Karpas-422 (cell line): Measurements from ENCODE around the gene CHAD. TPM values are rescaled to one million over a fixed set of nuclear protein-coding genes. Genes with fewer than 3 reads are reported as not detected.
"Not testable (repeated sequence)": the region's sequence is repeated elsewhere in the genome, so short reads cannot be mapped to it uniquely, and the experiment has no call there.

ENCODE experiments used
- DNase-seq: peaks from one replicate; pipeline ENCODE4 v3.0.0-alpha.2; 2015
- H2AFZ ChIP-seq: fragments of 200-600 bp; sonication (generic); 2 replicates; pipeline ENCODE4 v1.6.1; 2014; ENCODE audit warnings: antibody characterized with exemption, low read length, mixed read lengths
- H3K27ac ChIP-seq: fragments of 200-600 bp; sonication (generic); 2 replicates; pipeline ENCODE4 v1.5.1; 2014; ENCODE audit warnings: mild to moderate bottlenecking, low read length, moderate library complexity
- H3K27me3 ChIP-seq: fragments of 200-600 bp; sonication (generic); 2 replicates; pipeline ENCODE4 v1.6.1; 2014; ENCODE audit warnings: low read length, mixed read lengths
- H3K36me3 ChIP-seq: fragments of 200-600 bp; sonication (generic); 2 replicates; pipeline ENCODE4 v1.6.1; 2014; ENCODE audit warnings: low read length, mixed read lengths; ENCODE audit not compliant: insufficient read depth
- H3K4me1 ChIP-seq: fragments of 200-600 bp; sonication (generic); 2 replicates; pipeline ENCODE4 v1.6.1; 2014; ENCODE audit warnings: mild to moderate bottlenecking, low read length, mixed read lengths
- H3K4me2 ChIP-seq: fragments of 200-600 bp; sonication (generic); 2 replicates; pipeline ENCODE4 v1.6.1; 2014; ENCODE audit warnings: low read length, low read depth, mild to moderate bottlenecking; ENCODE audit not compliant: poor library complexity, severe bottlenecking
- H3K4me3 ChIP-seq: fragments of 200-600 bp; sonication (generic); 2 replicates; pipeline ENCODE4 v1.5.1; 2014; ENCODE audit warnings: mild to moderate bottlenecking, antibody characterized with exemption, low read length, mixed read lengths
- H3K79me2 ChIP-seq: fragments of 200-600 bp; sonication (generic); 2 replicates; pipeline ENCODE4 v1.6.1; 2014; ENCODE audit warnings: mild to moderate bottlenecking, low read length, mixed read lengths
- H3K9ac ChIP-seq: fragments of 200-600 bp; sonication (generic); 2 replicates; pipeline ENCODE4 v1.6.0; 2014; ENCODE audit warnings: low read length
- H3K9me2 ChIP-seq: fragments of 200-600 bp; sonication (generic), shearing (Covaris generic); replicated peaks from 2 replicates; pipeline ENCODE4 v1.6.0; 2014; ENCODE audit warnings: mild to moderate bottlenecking, low read length, moderate library complexity; ENCODE audit not compliant: insufficient read depth
- H3K9me3 ChIP-seq: fragments of 300-700, 200-600 bp; sonication (generic); 2 replicates; pipeline ENCODE4 v1.6.1; 2014; ENCODE audit warnings: low read length, mixed read lengths
- H4K20me1 ChIP-seq: fragments of 200-600 bp; sonication (generic); 2 replicates; pipeline ENCODE4 v1.6.1; 2014; ENCODE audit warnings: mild to moderate bottlenecking, antibody characterized with exemption, low read length, low read depth; ENCODE audit not compliant: insufficient read depth
- total RNA-seq: library from RNA; depleted of rRNA; stranded (reverse); fragments of >200 nt; shearing (Covaris generic); gene quantifications from 2 replicates; pipeline ENCODE4 v1.2.3, GENCODE V29; 2014; ENCODE audit warnings: low replicate concordance

Gene CHAD
- total RNA-seq, 1 experiment from 2014 or later: not detected

DNA sequence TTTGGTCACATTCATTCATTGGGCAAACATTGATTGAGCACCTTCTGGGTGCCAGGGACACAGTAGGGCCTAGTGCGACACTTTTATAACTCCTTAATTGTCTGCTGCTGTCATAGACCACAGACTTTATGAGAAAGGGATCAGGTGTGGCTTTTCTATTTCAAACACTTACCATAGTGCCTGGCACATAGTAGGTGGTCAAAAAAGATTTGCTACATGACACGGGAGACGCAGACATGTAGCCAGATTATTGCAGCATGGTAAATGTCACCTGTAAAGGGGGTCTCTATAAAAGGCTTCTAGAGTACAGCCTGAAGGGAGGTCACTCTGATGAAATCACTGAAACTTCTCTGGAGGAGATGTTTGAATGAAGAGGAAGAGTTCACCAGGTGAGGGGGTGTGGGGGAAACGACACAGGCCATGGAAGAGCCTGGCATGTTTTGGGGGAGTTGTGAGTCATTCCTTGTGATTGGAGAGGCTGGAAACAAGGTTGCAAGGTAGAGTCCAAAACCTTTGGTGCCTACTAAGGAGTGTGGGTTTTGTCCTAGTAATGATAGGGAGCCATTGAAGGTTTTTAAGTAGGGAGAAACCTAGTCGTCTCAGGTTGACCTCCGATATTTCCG lies 11.6 kb upstream of the CHAD start:
- peaks cover 10% of the 10 kb centered on the region; the same call in 1 of the 2 replicates for H3K36me3 ChIP-seq
- H3K4me1 ChIP-seq: peaks cover 40% of the 10 kb centered on the region
- no peaks in the 10 kb centered on the region for H3K27me3 ChIP-seq
- H3K9me3 ChIP-seq: no peaks in the 10 kb centered on the region
- DNase-seq: no peak
- H4K20me1 ChIP-seq: no peaks in the 10 kb centered on the region
- H3K9ac ChIP-seq: peak overlapping the region; percentile 83
- peak overlapping the region; percentile 33; the same call in 1 of the 2 replicates for H3K27ac ChIP-seq
- no peaks in the 10 kb centered on the region for H3K9me2 ChIP-seq
- peak overlapping the region; percentile 84 for H3K4me3 ChIP-seq
- peaks cover 20% of the 10 kb centered on the region for H3K79me2 ChIP-seq
- no peak overlapping the region for H2AFZ ChIP-seq
- H3K4me2 ChIP-seq: peak overlapping the region; percentile 87

DNA sequence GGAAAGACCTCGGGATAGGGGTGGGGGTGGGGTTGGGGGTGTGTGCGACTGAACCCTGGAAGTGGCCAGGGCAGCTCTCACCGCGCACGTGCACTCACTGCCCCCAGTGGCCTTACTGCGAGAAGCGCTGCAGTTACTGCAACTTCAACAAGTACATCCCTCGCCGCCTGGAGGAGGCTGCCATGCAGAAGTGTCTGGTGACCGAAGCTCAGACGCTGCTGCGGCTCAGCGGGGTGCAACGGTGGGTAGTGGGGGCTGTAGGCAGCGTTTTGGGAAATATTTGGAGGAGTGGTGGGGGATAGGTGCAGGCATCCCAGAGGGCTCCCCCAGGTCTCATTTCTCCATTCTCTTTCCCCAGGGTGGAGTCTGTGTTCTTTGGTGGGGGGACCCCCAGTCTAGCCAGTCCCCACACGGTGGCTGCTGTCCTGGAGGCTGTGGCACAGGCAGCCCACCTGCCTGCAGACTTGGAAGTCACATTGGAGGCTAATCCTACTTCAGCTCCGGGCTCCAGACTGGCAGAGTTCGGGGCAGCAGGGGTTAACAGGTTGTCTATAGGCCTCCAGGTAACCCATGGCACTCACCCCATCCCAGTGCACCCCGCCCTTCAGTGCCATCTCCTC lies 11.0 kb upstream of the CHAD start:
- peak overlapping the region; percentile 84 for H3K4me3 ChIP-seq
- H2AFZ ChIP-seq: peak overlapping the region; percentile 75
- H3K9me2 ChIP-seq: no peaks in the 10 kb centered on the region
- H3K4me1 ChIP-seq: peaks cover 40% of the 10 kb centered on the region
- peak; percentile 92 for DNase-seq
- H3K4me2 ChIP-seq: peak overlapping the region; percentile 87
- H3K9me3 ChIP-seq: no peaks in the 10 kb centered on the region
- H4K20me1 ChIP-seq: no peaks in the 10 kb centered on the region
- peak overlapping the region; percentile 77 for H3K27ac ChIP-seq
- 0 out of 2 replicates have a peak, but pooled peaks cover 7% of the 10 kb centered on the region for H3K36me3 ChIP-seq
- peak overlapping the region; percentile 83 for H3K9ac ChIP-seq
- peaks cover 20% of the 10 kb centered on the region for H3K79me2 ChIP-seq
- H3K27me3 ChIP-seq: no peaks in the 10 kb centered on the region

DNA sequence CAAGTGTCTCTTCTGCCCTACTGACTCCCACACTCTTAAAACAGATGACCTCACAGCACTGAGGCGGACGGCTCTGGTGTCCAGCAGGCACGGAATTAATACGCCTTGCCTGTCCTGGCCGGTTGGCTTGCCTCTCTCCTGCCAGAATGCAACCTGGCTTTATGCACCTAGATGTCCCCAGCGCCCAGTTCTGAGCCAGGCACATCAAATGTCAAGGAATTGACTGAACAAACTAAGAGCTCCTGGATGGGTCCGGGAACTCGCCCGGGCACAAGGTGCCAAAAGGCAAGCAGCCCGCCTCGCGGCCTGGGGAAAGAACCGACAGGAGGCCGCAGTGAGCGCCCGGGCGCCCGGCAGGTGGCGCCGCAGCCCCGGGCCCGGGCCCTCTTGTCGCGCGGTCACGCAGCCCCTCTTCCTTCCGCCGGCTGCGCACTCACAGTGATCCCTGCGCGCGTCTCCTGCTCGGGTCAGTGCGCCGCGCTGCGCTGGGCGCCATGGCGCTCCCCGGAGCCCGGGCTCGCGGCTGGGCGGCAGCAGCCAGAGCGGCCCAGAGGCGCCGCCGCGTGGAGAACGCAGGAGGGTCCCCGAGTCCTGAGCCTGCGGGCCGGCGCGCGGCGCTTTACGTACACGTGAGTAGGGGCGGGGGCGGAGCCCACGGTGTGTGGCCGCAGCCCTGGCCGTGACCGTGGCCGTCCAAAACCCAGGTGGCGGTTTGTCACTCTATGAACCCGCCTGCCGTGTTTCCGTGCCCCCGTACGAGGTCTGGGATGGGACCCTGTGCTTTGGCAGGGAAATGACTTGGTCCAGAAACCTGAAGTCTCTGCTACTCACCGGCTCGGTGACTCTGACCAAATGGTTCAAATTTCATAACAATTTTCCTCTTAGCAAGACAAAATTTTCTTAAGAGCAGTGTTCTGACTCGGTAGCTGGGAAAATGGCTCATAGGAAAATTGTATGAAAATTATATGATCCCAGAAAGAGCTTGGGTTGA lies 10.0 kb upstream of the CHAD start, which contains the start of gene RSAD1:
Gene RSAD1 (plus strand): TSS at position 470 of the 991 bp plus-strand sequence. CDS start 25 bp downstream, at position 495.
- H3K9me3 ChIP-seq: no peaks in the 10 kb centered on the region

DNA sequence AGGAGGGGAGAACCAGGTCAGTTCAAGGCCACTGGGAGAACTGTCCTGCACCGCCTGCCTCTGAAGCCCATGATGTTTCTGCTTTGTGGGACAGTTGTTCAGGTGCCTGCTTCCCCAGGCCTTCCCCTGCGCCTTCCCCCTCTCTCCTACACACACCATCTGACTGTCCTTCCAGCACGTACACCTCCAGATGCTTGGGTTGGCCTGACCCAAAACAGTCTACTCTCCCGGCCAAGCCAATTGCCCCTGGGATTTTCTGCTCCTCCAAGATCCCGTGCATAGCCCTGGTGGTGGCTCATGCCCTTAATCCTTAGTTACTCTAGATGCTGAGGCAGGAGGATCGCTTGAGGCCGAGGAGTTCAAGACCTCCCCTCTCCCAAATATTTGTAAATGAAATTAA lies 9.3 kb upstream of the CHAD start:
- Histone ChIP-seq H4K20me1 (no peaks in the 10 kb centered on the region), H3K4me1 (peaks cover 40% of the 10 kb centered on the region), H3K9ac (peak overlapping the region; percentile 83)

More for the DNA sequence above, 10.0 kb upstream of the CHAD start, which contains the start of gene RSAD1:
- Histone ChIP-seq H3K9me2 (no peaks in the 10 kb centered on the region), H3K9ac (peak within 1 kb of the TSS; percentile 83), H3K36me3 (peaks cover 9% of the 10 kb centered on the region; the same call in 1 of the 2 replicates), H2AFZ (peak within 1 kb of the TSS; percentile 78), H3K4me2 (peak within 1 kb of the TSS; percentile 87), H3K79me2 (peaks cover 20% of the 10 kb centered on the region), H3K4me1 (peaks cover 40% of the 10 kb centered on the region), H3K4me3 (peak within 1 kb of the TSS; percentile 84), H3K27ac (peak within 1 kb of the TSS; percentile 77), H4K20me1 (no peaks in the 10 kb centered on the region), H3K27me3 (no peaks in the 10 kb centered on the region)
- DNase-seq: peak; percentile 96

DNA sequence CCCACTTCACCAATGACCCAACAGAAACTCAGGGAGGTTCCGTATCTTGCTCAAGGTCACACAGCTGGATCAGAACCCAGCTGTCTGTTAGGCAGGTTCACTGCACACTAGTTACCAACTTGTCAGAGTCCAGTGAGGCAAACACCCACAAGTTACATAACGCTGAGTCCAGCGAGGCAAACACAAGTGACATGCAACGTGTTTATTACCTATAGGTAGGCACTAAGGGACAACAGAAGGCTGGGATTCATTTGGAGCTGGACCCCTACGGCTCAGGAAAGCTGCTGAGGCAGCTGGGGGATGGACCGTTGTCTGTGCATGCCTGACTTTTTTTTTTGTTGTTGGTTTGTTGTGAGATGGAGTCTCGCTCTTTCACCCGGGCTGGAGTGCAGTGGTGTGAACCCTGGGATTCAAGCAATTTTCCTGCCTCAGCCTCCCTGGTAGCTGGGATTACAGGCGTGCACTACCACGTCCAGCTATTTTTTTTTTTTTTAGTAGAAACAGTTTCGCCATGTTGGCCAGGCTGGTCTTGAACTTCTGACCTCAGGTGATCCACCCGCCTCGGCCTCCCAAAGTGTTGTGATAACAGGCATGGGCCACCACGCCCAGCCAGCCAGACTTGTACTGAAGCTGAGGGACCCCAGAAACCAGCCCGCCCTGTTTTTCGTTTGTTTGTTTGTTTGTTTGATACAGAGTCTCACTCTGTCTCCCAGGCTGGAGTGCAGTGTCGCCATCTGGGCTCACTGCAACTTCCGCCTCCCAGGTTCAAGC lies 8.1 kb upstream of the CHAD start:
- no peaks in the 10 kb centered on the region for H3K9me2 ChIP-seq
- no peak for DNase-seq
- H3K9me3 ChIP-seq: no peaks in the 10 kb centered on the region
- H3K4me2 ChIP-seq: no peak overlapping the region
- peaks cover 16% of the 10 kb centered on the region for H3K79me2 ChIP-seq
- H4K20me1 ChIP-seq: no peaks in the 10 kb centered on the region
- H2AFZ ChIP-seq: no peak overlapping the region
- peaks cover 33% of the 10 kb centered on the region for H3K4me1 ChIP-seq
- no peak overlapping the region for H3K27ac ChIP-seq
- no peak overlapping the region for H3K9ac ChIP-seq
- peaks cover 3% of the 10 kb centered on the region; the same call in 1 of the 2 replicates for H3K36me3 ChIP-seq
- H3K27me3 ChIP-seq: no peaks in the 10 kb centered on the region
- H3K4me3 ChIP-seq: no peak overlapping the region

More for the DNA sequence above, 9.3 kb upstream of the CHAD start:
- peak overlapping the region; percentile 65 for H3K27ac ChIP-seq
- H3K4me3 ChIP-seq: peak overlapping the region; percentile 84
- H3K27me3 ChIP-seq: no peaks in the 10 kb centered on the region
- no peaks in the 10 kb centered on the region for H3K9me3 ChIP-seq
- H3K79me2 ChIP-seq: peaks cover 20% of the 10 kb centered on the region
- H3K36me3 ChIP-seq: peaks cover 6% of the 10 kb centered on the region; the same call in 1 of the 2 replicates
- peak overlapping the region; percentile 78 for H2AFZ ChIP-seq
- peak overlapping the region; percentile 87 for H3K4me2 ChIP-seq
- H3K9me2 ChIP-seq: no peaks in the 10 kb centered on the region
- peak; percentile 58 for DNase-seq

DNA sequence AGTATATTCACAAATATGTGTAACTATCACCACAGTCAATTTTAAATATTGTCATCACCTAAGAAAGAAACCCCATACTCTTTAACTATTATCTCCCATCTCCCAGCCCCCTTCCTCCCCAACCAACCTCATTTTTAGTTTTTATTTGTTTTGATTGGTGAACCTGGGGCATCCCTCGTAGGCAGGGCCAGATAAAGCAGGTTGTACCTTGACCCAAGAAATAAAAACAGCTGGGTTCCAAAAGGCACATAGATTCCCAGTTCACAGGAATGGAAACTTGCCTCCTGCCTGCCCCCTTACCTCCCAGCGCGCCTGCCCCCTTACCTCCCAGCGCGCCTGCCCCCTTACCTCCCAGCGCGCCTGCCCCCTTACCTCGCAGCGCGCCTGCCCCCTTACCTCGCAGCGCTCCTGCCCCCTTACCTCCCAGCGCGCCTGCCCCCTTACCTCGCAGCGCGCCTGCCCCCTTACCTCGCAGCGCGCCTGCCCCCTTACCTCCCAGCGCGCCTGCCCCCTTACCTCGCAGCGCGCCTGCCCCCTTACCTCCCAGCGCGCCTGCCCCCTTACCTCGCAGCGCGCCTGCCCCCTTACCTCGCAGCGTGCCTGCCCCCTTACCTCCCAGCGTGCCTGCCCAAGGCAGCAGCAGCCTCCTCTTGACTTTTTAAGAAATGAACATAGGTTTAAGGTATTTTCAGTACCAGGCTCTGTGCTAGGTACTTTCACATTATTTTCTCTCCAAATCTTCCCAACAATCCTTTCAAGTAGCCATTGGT lies 7.3 kb upstream of the CHAD start:
- not testable (repeated sequence) for H3K4me2 ChIP-seq, H3K9ac ChIP-seq, H2AFZ ChIP-seq, H3K4me3 ChIP-seq, H3K9me3 ChIP-seq, H3K27ac ChIP-seq, H4K20me1 ChIP-seq, DNase-seq, H3K36me3 ChIP-seq, H3K9me2 ChIP-seq, H3K27me3 ChIP-seq
- Histone ChIP-seq H3K79me2 (peaks cover 16% of the 10 kb centered on the region), H3K4me1 (peaks cover 28% of the 10 kb centered on the region)

DNA sequence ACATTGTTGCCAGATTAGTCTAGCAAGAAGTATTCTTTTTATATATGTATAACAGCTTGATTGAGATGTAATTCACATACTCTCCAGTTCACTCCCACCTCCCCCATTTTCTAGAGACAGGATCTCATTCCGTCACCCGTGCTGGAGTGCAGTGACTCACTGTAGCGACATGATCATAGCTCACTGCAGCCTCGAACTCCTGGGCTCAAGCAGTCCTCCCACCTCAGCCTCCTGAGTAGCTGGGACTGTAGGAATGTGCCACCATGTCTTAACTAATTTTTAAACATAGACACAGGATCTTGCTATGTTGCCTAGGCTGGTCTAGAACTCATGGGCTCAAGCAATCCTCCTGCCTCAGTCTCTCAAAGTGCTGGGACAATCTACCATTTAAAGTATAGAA lies 6.7 kb upstream of the CHAD start:
- H2AFZ ChIP-seq: no peak overlapping the region
- H3K27me3 ChIP-seq: no peaks in the 10 kb centered on the region
- no peak overlapping the region for H3K27ac ChIP-seq
- H3K4me2 ChIP-seq: no peak overlapping the region
- H3K9me2 ChIP-seq: no peaks in the 10 kb centered on the region
- no peaks in the 10 kb centered on the region for H3K9me3 ChIP-seq
- no peak overlapping the region for H3K9ac ChIP-seq
- peaks cover 12% of the 10 kb centered on the region for H3K79me2 ChIP-seq
- H4K20me1 ChIP-seq: no peaks in the 10 kb centered on the region
- H3K36me3 ChIP-seq: peaks cover 3% of the 10 kb centered on the region; the same call in 1 of the 2 replicates
- peaks cover 23% of the 10 kb centered on the region for H3K4me1 ChIP-seq
- DNase-seq: no peak
- H3K4me3 ChIP-seq: no peak overlapping the region
